ENCODE measurements around the gene SIX3.

The SIX3 gene

DNA sequence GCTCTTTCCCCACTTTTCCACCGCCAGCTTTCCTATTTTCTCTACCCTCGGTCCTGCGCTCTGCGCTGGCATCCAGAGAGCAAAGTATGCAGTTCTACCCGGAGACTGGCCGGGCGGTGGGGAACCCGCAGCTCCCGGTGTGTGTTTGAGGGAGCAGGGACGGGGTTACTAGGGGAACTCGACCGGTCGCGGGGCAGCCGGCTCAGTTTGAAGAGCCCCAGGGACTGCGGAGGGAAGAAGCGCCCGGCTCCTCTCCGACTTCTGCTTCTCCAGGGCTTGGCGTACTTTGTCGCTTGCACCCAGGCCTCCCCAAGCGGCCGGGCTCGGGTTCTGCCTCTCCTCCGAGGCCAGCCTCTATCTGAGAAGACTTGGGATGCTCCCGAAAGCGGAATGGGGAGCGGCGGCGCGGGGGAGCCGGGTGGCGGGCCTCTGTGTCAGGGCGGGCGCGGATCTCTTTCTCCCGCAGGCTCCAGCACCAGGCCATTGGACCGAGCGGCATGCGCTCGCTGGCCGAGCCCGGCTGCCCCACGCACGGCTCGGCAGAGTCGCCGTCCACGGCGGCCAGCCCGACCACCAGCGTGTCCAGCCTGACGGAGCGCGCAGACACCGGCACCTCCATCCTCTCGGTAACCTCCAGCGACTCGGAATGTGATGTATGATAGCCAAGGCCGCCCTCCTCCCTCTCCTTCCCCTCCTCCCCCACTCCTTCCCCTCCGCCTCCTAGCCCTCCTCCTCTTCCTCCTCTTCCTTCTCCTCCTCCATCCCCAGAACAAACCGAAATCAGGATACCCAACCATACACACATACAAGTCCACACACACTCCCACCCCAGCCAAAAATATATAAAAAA is 2.8 kb downstream of the SIX3 start:
- no peak for DNase-seq

DNA sequence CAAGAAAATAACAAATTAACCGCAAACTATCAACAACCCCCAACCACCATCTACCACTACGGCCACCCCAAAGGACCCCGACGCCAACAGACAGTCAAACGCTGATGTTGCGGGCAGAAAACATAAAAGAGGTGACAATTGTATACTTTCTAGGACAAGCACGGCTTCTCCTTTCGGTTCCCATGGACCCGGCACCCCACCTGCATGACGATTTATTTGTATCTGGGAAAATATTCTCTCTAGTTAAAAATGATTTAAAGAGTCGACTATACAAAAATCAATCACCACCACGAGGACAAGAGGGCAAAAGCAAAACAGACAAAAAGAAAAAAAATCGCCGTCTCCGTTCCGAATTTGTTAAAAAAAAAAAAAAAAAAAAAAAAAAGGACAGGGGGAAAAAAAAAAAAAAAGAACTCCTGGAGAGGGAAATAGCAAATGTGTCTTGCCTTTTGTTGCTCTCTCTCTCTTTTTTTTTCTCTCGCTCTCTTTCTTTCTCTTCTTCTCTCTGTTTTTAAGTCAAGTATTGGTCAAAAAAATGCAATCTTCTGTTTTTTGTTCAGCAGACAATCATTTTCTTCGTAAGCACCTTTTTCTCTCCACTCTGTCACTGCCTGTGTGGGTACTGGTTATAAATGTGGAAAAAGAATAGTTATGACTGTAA is 3.6 kb downstream of the SIX3 start:
- DNase-seq: no peak

DNA sequence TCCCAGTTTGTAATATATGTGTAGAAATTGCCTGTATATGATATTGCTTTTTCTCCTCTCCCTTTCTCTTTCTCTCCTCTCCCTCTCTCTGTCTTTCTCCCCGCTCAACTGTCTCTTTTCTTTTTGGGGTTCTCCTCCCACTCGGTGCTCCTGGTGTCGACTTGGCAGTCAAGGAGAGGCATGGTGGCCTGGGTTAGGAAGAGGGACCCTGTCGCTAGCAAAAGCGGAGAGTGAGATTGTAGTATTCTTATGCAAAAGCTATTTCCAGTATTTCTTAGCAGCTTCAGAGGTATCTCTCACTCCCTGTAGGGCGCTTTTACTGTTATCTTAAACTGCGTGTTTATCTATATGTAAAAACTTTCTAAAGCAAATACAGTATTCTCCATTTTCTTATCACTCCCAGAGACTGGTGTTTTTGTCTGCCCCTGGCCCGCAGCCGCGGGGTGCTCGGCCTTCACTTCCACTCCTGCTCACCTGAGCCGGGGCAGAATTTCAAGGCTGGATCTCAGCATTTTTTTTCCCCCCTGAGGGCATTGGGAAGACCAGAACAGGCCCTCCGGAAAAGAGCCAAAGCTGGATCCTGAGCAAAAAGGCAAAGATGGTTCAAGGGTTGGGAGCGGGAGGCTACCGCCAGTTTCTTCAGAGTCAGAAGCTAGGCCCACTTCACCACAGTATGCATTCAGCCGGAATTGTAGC is 4.3 kb downstream of the SIX3 start:
- no peak for DNase-seq

DNA sequence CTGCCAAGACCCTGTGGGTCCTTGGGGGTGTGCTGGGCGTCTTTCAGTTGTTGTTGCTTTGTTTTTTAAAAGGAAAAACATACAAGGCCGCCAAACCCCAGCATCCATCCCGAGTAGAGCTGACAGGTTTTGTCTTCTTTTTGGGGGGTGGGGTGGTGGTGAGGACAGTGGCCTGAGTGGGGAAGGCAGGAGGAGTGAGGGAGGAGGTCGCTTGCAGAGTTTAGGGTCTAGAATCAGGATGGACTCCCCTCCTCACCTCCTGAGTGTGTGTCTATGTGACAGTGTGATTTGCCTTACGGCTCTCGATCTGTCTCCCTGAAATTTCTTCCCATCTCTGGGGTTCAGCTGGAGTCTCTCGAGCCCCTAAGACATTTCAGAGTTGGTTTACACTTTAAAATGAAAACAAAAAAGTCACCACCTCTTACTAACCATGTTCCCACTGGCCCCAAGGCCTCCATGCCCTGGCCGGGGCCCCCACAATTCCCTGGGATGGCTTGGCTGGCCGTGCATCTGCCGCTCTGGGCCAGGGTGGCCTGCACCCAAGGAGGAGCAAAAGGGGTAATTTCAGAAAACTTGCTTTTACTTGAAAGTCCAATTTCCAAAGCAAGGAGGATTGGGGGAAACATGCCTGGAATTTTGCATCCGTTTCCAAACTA is 5.0 kb downstream of the SIX3 start:
- DNase-seq: no peak

DNA sequence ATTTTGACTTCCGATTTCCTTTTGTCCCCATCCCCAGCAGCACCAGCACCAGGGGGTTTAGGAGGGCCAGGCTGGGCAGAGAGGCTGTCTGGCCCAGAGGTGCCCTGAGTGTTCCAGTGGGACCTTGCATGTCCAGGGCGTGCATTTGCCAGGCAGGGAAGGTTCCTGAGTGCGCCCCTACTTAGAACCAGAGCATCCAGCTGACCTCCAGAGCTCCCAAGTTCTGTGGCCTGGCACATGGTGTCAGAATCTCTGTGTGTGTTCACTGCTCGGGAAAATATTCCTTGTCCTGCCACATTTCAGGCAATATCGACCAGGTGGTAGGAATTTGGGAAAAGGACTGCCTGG is 5.5 kb downstream of the SIX3 start:
- no peak for DNase-seq

DNA sequence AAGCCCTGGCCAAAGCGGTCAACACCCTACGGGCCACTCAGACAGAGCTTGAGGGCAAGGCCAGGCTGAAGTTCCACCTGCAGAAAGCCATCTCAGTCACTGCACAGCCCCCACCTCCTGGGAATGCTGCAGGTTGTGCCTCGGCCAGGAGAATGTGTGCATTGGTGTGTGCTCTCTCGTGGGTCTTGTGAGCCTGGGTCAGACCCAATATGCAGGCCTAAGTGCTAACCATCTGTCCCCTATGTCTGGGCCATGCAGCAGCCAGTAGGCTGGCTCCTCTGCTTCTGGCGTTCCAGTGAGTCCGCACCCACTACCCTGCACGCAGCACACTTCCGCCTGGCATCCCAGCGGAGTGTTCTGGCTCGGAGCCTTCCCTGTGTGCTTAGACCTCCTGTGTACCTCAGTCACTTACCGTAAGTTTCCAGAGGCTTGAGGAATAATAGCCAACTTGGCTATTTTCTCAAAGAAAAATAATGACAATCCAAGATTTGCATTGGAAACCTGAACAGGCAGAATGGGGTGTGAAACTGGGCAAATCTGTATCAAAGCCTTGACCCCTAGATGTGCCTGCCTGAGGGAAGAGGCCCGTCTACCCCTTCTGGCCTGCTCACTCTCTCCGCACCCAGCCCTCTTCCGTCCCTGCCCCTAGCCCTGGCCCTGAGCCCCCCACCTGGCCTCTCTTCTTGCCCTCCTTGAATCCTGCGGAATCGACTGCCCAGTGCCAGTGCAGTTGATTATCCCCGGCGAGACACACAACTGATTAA is 7.2 kb downstream of the SIX3 start:
- no peak for DNase-seq

DNA sequence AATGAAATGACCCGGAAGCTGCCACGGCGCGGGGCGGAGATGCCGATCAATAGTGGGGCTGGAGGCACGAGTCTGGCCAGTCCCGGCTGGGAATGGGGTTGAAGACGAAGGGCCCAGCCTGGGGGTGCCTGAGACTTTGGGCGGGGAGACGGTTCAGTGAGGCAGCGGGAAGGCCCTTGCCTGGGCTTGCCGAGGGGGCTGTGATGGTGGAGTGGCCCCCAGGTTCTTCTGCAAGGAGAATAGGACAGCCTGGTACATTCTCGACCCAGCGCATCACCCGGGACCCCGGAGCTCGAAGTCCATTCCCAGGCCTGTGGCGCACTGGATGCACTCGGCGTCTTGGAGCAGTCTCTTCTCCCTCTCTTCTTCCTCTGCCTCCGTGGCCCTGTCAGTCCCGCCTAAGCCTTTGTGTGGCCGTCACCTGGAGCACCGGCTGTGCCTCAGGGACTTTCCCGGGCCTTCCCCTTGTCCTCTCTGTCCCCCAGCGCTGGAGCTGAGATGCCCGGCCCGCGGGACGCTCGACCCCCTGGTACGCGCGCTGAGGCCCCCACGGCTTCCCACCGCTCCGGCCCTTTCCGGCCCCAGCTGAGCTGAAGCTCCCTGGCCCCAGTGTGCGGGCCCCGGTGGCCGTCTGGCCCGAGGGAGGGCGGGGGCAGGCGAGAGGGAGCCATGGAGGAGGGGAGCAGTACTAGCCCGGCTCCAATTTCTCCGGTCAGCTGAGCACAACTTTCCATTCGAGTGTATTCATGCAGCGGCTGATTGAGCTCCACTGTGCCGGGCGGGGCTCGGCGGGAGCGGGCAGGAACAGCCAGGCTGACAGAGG is 8.0 kb downstream of the SIX3 start:
- DNase-seq: peak; percentile 16

DNA sequence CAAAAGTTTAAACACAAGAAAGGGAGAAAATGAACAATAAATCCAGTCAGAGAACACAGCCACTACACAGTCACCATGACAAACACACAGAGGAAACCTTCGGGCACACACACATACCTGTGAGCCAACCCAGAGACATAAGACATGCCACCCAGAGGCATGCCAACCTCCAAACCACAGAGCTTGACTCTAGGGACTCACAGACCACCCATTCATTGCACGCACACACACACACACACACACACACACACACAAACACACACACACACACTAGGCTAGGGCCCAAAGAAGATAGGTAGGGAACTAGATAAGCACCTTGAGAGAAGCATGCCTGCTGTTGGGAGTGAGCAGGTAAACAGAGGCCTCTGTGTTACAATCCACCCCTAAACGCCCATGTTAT is 9.1 kb downstream of the SIX3 start:
- DNase-seq: no peak

DNA sequence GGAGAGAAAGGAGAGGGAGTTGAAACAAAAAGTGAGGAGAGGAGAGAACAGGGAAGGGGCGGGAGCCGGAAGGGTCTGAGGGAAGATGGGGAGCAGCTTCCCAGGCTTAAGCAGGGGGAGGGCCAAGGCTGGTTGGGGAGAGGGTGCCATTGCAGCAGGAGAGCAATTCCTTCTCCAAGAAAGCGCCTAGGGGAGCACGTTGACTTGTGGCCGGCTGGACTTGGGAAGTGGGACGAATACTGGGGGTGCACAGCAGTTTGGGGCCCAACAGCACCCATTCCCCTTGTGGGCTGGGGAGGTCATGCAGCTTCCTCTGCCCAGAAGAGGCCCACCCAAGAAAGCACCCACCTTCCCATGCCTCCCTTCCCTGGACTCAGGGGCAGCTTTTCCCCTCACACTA is 9.6 kb downstream of the SIX3 start:
- DNase-seq: no peak

DNA sequence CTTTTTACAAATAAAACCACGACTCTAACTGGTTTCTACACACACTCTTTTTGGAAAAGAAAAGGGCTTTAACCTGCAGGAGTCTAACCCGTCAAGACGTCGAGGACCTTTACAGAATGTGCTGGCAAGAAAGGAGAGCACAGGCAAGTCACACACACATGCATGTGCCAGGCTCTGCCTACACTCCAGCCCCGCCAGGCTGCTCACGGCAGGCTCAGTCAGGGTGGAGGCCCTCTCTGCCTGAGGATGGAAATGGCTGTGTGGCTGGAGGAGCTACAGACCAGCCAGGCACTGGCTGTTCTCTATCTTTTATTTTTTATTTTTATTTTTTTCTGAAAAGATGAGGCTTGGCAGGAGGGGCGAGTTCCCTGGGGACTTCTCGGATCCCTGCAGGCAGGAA is 10.2 kb downstream of the SIX3 start:
- no peak for DNase-seq

DNA sequence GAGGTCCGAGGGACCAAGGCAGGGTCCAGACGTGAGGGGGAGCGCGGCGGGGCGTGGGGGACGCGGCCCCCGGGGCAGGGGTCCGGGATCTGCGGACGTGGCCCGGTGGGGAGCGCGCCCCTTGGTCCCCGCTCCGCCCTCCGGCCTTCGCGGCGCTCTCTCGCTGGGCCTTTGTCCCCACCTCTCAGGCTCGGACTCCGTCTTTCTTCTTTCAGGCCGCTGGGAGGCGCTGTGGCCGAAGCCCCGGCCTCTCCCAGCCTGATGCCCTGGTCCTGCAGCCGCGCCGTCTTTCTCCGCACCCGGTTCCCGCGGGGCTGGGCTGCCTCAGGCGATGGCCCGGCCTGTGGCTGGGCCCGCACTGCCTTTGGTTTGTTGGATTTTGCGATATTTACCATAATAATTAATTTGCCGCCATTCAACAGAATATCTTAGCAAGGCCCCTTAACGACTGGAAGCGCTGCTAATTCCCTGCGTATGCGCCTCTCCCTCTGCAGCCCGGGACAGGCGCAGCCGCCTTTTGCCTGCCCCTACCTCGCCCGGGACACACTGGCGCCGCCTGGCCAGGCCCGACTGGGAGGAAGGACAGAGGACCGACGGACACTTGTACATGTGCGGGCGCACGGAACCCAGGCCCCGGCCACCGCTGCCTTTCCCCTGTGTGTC is 10.8 kb downstream of the SIX3 start:
- peak; percentile 59 for DNase-seq

DNA sequence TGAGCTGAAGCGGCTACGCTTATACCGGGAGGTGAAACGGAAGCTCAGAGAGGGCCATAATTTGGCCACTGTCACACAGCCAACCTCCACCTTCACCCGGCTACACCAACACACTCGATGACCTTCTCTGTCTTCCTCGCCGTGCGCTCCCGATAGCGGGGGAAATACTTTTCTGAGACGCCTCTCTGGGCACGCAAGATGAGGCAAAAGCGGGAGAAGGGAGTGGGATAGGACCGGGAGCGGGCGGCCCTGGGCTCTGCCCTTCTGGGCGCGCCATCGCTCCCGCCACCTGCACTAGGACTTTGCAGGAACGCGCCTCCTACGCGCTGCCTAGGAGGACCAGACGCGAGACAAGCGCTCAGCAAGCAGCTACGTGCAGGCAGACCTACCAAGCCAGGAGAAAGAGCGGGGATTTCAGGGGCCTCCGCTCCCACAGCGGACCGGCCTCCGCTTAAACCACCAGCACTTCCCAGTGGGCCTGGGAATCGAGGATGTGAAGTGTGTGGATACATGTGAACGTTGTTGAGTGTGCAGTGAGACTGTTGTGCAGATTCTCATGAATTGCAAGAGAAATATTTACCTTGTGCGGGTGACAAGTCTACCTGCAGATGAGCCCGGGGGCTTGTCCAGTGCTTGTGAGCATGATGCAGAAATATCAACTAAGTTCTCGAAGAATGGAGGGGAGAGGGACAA is 11.4 kb downstream of the SIX3 start:
- no peak for DNase-seq

DNA sequence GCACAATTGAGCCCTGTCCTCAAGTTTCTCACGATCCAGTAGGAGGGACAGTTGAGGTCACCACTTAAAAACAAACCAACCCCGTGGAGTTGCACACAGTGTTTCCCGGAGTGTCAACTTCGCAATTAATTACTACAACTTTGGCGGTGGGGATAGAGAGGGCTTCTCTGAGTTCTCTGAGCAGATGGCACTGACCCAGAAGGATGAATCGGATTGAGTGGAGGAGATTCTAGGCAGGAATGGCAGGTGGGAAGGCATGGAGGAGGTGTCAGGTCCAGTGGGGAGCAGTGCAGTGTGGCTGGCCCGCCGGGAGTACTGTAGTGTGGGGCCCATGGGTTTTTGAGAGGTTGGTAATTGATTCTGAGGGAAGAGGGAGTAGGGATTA is 12.0 kb downstream of the SIX3 start:
- DNase-seq: no peak

DNA sequence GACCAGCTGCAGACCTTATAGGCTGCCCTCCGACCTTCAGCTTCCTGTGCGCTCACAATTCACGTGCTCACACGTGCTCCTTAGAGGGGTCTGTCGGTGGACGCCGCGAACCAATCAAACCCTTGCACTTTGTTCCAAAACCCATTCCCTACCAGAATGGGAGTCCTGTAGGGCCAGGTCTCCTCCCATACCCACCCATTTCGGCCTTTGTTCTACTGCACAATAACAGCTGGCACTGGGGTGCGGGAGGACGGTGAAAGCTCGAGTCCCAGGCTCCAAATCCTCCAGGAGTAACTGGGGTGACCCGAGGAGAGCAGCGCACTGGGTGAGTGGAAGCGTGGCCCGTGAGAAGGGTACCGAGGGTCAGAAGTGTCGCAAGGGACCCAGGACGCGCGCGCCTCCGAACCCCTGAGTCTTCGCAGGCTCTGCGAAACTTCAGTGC is 13.0 kb downstream of the SIX3 start:
- DNase-seq: no peak

DNA sequence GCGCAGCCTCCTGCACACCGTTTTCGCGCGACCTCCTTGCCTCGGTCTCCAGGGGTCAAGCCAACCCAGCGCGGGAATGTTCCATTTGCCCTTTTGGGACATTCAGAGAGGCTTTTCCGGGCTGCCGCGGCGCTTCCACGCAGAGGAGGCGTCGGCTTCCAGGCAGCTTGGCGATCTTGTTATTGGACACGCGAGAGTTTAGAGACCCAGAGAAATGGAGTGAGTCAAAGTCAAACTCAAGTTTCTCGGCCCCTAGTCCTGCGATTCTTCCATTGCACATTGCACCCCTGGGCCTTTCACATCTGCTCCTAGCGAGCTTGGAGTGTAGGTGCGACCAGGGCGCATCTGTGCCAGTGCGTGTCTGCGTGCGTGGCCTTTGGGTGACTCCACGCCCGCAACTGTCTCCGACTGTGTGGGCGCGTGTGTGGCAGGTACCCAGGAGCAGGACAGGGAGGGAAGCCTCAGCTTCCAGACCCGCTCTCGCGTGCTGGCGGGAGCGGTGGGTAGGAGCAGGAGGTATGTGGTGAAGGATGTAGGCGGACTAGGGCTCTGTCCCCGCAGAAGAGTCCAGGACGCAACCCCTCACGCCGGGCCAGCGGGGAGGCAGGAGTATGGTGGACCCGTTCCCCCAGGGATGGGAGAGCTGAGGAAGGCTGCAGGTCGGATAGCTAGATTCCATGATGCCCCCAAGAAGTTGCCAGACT is 13.5 kb downstream of the SIX3 start:
- DNase-seq: no peak

DNA sequence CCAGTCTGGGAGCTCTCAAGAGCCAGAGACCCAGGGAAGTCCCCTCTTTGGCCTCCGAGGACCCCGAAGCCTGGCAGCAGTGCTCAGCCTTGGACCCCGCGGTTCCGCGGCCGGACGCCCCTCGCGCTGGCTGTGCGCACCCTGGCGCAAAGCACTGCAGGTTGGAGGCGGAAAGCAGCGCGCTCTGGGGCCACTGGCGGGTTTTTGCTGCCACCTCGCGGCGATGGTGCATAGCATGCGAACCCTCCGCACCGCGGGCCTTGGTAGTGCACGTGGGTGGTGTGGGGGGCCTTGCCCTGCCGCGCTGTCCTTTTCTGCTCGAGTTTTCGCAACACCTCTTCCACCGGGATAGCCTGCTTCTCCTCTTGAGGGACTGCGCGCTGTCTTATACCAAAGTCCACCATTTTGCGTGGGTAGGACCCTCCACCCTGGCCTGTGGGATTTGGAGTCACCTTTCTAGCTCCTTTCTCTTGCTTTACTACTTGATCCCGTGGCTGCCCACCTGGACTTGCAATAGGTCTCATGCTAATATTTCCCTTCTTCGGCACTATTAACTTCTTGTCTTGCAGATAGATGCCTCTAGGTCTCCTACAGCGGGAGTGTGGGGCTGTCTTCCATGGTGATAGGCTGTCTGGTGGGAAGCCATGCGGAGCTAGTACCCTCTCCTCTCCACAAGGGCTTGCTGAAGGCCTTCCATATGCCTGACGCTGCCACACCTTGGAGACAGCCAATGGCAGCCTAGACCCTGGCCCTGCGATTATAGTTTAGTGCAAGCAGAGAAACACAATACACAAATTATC is 14.3 kb downstream of the SIX3 start:
- peak; percentile 53 for DNase-seq

DNA sequence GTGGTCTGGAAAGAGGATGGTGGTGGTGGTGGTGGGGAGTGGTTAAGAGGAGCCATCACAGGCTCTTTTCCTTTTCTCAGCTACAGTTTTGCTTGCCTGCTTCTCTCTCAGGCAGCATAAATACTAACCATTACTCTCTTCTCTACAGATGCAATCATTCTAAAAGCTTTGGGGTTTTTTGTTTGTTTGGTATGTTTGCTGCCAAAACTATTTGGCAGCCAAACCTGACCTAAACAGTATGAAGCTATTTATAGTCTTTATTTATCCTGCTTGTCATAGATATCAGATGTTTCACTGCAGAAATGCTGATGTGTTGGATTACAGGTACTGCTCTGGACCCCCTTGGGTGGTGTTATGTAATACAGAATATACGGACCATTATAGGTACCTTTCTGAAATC is 15.3 kb downstream of the SIX3 start:
- DNase-seq: no peak

DNA sequence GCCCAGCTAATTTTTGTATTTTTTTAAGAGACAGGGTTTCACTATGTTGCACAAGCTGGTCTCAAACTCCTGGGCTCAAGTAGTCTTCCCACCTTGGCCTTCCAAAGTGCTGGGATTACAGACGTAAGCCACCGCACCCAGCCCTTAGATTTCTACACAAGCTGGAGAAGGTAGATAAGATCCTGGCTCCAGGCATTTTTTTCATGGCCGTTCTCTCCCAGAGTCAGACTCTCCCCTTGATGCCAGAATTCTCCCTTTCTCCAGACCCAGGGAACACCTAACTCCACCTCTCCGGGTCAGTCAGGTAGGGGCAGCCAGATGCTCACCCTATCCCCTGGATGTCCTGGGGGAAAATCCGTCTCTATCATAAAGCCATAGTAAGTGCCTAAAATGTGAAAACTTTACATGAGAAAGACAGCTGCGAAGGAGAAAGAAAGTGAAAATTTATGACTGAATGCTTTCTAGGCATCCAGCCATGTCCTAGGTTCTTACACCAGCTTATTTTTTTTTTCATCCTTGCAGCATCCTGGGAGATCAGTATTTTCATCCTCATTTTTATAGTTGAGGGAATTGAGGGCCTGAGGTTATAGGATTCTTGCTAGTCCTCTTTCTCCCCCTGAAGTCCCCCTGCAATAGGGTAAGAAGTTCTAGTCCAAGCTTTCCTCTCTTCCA is 16.3 kb downstream of the SIX3 start:
- DNase-seq: no peak

DNA sequence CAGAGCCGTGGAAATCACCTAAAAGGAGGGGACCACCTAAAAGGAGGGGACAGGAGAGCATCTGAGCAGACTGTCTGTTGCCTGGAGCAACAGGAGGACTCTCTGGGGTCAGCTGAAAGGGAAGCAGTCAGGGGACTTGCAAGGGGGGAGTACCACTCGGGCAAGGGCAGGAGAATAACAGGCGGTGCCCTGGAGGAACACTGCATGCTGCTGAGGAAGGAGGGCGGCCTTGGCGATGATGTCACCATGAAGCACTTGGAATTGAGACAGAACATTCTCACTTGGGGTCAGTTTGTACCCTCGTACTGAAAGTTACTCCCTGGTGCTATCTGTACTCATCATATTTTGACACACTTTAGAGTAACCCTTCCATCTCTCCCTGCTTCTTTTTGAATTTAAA is 18.4 kb downstream of the SIX3 start:
- no peak for DNase-seq
